ENCODE results near the gene AKNA.

AKNA gene

GRCh38 chr9:114407889-114408288 is 20.1 kb upstream of the AKNA start:
- Histone ChIP-seq H3K4me3 (ENCODE audit: insufficient read depth, low read depth, low read length) (no peak overlapping the region), H3K9me3 (ENCODE audit: control insufficient read depth, low read length) (no peaks in the 10 kb centered on the region), H3K4me1 (ENCODE audit: control insufficient read depth, insufficient read depth, low read length) (peaks cover 5% of the 10 kb centered on the region), H3K27ac (ENCODE audit: insufficient read depth, low read depth, low read length, poor library complexity, severe bottlenecking) (no peak overlapping the region), H3K27me3 (ENCODE audit: control insufficient read depth, insufficient read depth, low read length, poor library complexity, severe bottlenecking) (no peaks in the 10 kb centered on the region), H3K36me3 (ENCODE audit: control insufficient read depth, insufficient read depth, low read length) (no peaks in the 10 kb centered on the region)
- WGBS, 2 experiments = 86% methylated on average over 5 of the region's 5 CpGs

GRCh38 chr9:114406441-114406840 is 18.7 kb upstream of the AKNA start:
- no peaks in the 10 kb centered on the region for H3K27me3 ChIP-seq (ENCODE audit: control insufficient read depth, insufficient read depth, low read length, poor library complexity, severe bottlenecking)
- H3K4me1 ChIP-seq (ENCODE audit: control insufficient read depth, insufficient read depth, low read length) = peaks cover 5% of the 10 kb centered on the region
- H3K9me3 ChIP-seq (ENCODE audit: control insufficient read depth, low read length) = no peaks in the 10 kb centered on the region
- 94 to 96% methylated on average over 13 of the region's 13 CpGs for WGBS, 2 experiments
- H3K27ac ChIP-seq (ENCODE audit: insufficient read depth, low read depth, low read length, poor library complexity, severe bottlenecking) = no peak overlapping the region
- H3K36me3 ChIP-seq (ENCODE audit: control insufficient read depth, insufficient read depth, low read length) = no peaks in the 10 kb centered on the region
- no peak overlapping the region for H3K4me3 ChIP-seq (ENCODE audit: insufficient read depth, low read depth, low read length)

- H3K4me1 ChIP-seq (ENCODE audit: control insufficient read depth, insufficient read depth, low read length) = peaks cover 5% of the 10 kb centered on the region
- H3K36me3 ChIP-seq (ENCODE audit: control insufficient read depth, insufficient read depth, low read length) = no peaks in the 10 kb centered on the region
- H3K27ac ChIP-seq (ENCODE audit: insufficient read depth, low read depth, low read length, poor library complexity, severe bottlenecking) = no peak overlapping the region
- no peaks in the 10 kb centered on the region for H3K27me3 ChIP-seq (ENCODE audit: control insufficient read depth, insufficient read depth, low read length, poor library complexity, severe bottlenecking)
- no peaks in the 10 kb centered on the region for H3K9me3 ChIP-seq (ENCODE audit: control insufficient read depth, low read length)
- 39 to 43% methylated on average over 15 of the region's 15 CpGs for WGBS, 2 experiments
- no peak overlapping the region for H3K4me3 ChIP-seq (ENCODE audit: insufficient read depth, low read depth, low read length)
These were observed 17.7 kb upstream of the AKNA start for GRCh38 chr9:114405294-114406034.

GRCh38 chr9:114404531-114404930 is 16.7 kb upstream of the AKNA start:
- Histone ChIP-seq H3K27ac (ENCODE audit: insufficient read depth, low read depth, low read length, poor library complexity, severe bottlenecking) (no peak overlapping the region), H3K36me3 (ENCODE audit: control insufficient read depth, insufficient read depth, low read length) (no peaks in the 10 kb centered on the region), H3K27me3 (ENCODE audit: control insufficient read depth, insufficient read depth, low read length, poor library complexity, severe bottlenecking) (no peaks in the 10 kb centered on the region), H3K9me3 (ENCODE audit: control insufficient read depth, low read length) (no peaks in the 10 kb centered on the region), H3K4me3 (ENCODE audit: insufficient read depth, low read depth, low read length) (no peak overlapping the region), H3K4me1 (ENCODE audit: control insufficient read depth, insufficient read depth, low read length) (peaks cover 5% of the 10 kb centered on the region)
- 86 to 96% methylated on average over 2 of the region's 2 CpGs for WGBS, 2 experiments

- H3K9me3 ChIP-seq (ENCODE audit: control insufficient read depth, low read length) = no peaks in the 10 kb centered on the region
- H3K4me3 ChIP-seq (ENCODE audit: insufficient read depth, low read depth, low read length) = no peak overlapping the region
- no peaks in the 10 kb centered on the region for H3K36me3 ChIP-seq (ENCODE audit: control insufficient read depth, insufficient read depth, low read length)
- 92 to 95% methylated on average over 16 of the region's 16 CpGs for WGBS, 2 experiments
- no peaks in the 10 kb centered on the region for H3K27me3 ChIP-seq (ENCODE audit: control insufficient read depth, insufficient read depth, low read length, poor library complexity, severe bottlenecking)
- H3K4me1 ChIP-seq (ENCODE audit: control insufficient read depth, insufficient read depth, low read length) = no peaks in the 10 kb centered on the region
- H3K27ac ChIP-seq (ENCODE audit: insufficient read depth, low read depth, low read length, poor library complexity, severe bottlenecking) = no peak overlapping the region
These were observed 15.5 kb upstream of the AKNA start for GRCh38 chr9:114403153-114403756.

GRCh38 chr9:114401344-114401743 is 13.6 kb upstream of the AKNA start:
- no peak overlapping the region for H3K4me3 ChIP-seq (ENCODE audit: insufficient read depth, low read depth, low read length)
- 84 to 89% methylated on average over 7 of the region's 7 CpGs for WGBS, 2 experiments
- H3K4me1 ChIP-seq (ENCODE audit: control insufficient read depth, insufficient read depth, low read length) = peaks cover 11% of the 10 kb centered on the region
- no peak overlapping the region for H3K27ac ChIP-seq (ENCODE audit: insufficient read depth, low read depth, low read length, poor library complexity, severe bottlenecking)
- no peaks in the 10 kb centered on the region for H3K27me3 ChIP-seq (ENCODE audit: control insufficient read depth, insufficient read depth, low read length, poor library complexity, severe bottlenecking)
- H3K9me3 ChIP-seq (ENCODE audit: control insufficient read depth, low read length) = no peaks in the 10 kb centered on the region
- H3K36me3 ChIP-seq (ENCODE audit: control insufficient read depth, insufficient read depth, low read length) = no peaks in the 10 kb centered on the region

GRCh38 chr9:114400772-114401171 is 13.0 kb upstream of the AKNA start:
- 90 to 94% methylated on average over 2 of the region's 2 CpGs for WGBS, 2 experiments

GRCh38 chr9:114400219-114400618 is 12.4 kb upstream of the AKNA start:
- Histone ChIP-seq H3K4me3 (ENCODE audit: insufficient read depth, low read depth, low read length) (no peak overlapping the region), H3K36me3 (ENCODE audit: control insufficient read depth, insufficient read depth, low read length) (no peaks in the 10 kb centered on the region), H3K4me1 (ENCODE audit: control insufficient read depth, insufficient read depth, low read length) (peaks cover 13% of the 10 kb centered on the region), H3K27me3 (ENCODE audit: control insufficient read depth, insufficient read depth, low read length, poor library complexity, severe bottlenecking) (no peaks in the 10 kb centered on the region), H3K9me3 (ENCODE audit: control insufficient read depth, low read length) (no peaks in the 10 kb centered on the region), H3K27ac (ENCODE audit: insufficient read depth, low read depth, low read length, poor library complexity, severe bottlenecking) (no peak overlapping the region)
- WGBS, 2 experiments = 71 to 87% methylated on average over 1 of the region's 1 CpG

More at GRCh38 chr9:114400772-114401171, 13.0 kb upstream of the AKNA start:
- Histone ChIP-seq H3K36me3 (ENCODE audit: control insufficient read depth, insufficient read depth, low read length) (no peaks in the 10 kb centered on the region), H3K4me1 (ENCODE audit: control insufficient read depth, insufficient read depth, low read length) (peaks cover 11% of the 10 kb centered on the region), H3K27me3 (ENCODE audit: control insufficient read depth, insufficient read depth, low read length, poor library complexity, severe bottlenecking) (no peaks in the 10 kb centered on the region), H3K27ac (ENCODE audit: insufficient read depth, low read depth, low read length, poor library complexity, severe bottlenecking) (no peak overlapping the region), H3K9me3 (ENCODE audit: control insufficient read depth, low read length) (no peaks in the 10 kb centered on the region), H3K4me3 (ENCODE audit: insufficient read depth, low read depth, low read length) (no peak overlapping the region)

- 94 to 97% methylated on average over 4 of the region's 4 CpGs for WGBS, 2 experiments
- no peak overlapping the region for H3K27ac ChIP-seq (ENCODE audit: insufficient read depth, low read depth, low read length, poor library complexity, severe bottlenecking)
- H3K27me3 ChIP-seq (ENCODE audit: control insufficient read depth, insufficient read depth, low read length, poor library complexity, severe bottlenecking) = no peaks in the 10 kb centered on the region
- no peak overlapping the region for H3K4me3 ChIP-seq (ENCODE audit: insufficient read depth, low read depth, low read length)
- peaks cover 20% of the 10 kb centered on the region for H3K4me1 ChIP-seq (ENCODE audit: control insufficient read depth, insufficient read depth, low read length)
- no peaks in the 10 kb centered on the region for H3K36me3 ChIP-seq (ENCODE audit: control insufficient read depth, insufficient read depth, low read length)
- no peaks in the 10 kb centered on the region for H3K9me3 ChIP-seq (ENCODE audit: control insufficient read depth, low read length)
These were observed 11.6 kb upstream of the AKNA start for GRCh38 chr9:114399381-114399780.

- Histone ChIP-seq H3K4me3 (ENCODE audit: insufficient read depth, low read depth, low read length) (peak overlapping the region; percentile 68), H3K27ac (ENCODE audit: insufficient read depth, low read depth, low read length, poor library complexity, severe bottlenecking) (peak overlapping the region; percentile 69), H3K9me3 (ENCODE audit: control insufficient read depth, low read length) (no peaks in the 10 kb centered on the region), H3K36me3 (ENCODE audit: control insufficient read depth, insufficient read depth, low read length) (no peaks in the 10 kb centered on the region), H3K27me3 (ENCODE audit: control insufficient read depth, insufficient read depth, low read length, poor library complexity, severe bottlenecking) (no peaks in the 10 kb centered on the region), H3K4me1 (ENCODE audit: control insufficient read depth, insufficient read depth, low read length) (peaks cover 20% of the 10 kb centered on the region)
- 0% methylated on average over 64 to 66 of the region's 66 CpGs for WGBS, 2 experiments
These were observed 10.2 kb upstream of the AKNA start for GRCh38 chr9:114397848-114398605.

All from ectodermal cell (in vitro differentiated cells).